ENCODE data around the gene SCEL.

- TF ChIP-seq CTCF (IDR thresholded peaks at IDR 0.05) (no peak), POLR2A (IDR thresholded peaks at IDR 0.05) (no peak)
Observed at GRCh38 chr13:77518266-77518665, 17.2 kb upstream of the SCEL start.

Data from esophagus squamous epithelium (tissue), 4 donors.